ENCODE data around the gene SNRNP200.

DNA sequence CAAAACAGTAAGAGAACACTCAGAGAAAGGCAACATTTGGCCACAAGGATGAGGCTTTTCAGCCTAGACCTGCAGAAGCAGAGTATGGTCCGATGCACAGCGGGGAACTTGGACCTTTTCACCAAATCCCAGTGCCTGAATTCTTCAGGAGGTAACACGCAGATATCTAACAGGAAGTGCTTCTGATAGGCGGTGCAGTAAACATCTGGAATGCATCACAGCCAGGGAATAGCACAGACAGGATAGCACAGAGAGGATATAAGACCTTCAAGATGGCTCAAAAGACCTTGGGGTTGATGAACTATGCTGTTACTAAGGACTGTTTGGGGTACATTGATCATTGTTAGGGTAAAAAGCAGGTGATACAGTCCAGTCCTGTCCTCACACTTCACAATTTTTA, 41.3 kb downstream of the SNRNP200 start:
- TF ChIP-seq, protein P1, sequence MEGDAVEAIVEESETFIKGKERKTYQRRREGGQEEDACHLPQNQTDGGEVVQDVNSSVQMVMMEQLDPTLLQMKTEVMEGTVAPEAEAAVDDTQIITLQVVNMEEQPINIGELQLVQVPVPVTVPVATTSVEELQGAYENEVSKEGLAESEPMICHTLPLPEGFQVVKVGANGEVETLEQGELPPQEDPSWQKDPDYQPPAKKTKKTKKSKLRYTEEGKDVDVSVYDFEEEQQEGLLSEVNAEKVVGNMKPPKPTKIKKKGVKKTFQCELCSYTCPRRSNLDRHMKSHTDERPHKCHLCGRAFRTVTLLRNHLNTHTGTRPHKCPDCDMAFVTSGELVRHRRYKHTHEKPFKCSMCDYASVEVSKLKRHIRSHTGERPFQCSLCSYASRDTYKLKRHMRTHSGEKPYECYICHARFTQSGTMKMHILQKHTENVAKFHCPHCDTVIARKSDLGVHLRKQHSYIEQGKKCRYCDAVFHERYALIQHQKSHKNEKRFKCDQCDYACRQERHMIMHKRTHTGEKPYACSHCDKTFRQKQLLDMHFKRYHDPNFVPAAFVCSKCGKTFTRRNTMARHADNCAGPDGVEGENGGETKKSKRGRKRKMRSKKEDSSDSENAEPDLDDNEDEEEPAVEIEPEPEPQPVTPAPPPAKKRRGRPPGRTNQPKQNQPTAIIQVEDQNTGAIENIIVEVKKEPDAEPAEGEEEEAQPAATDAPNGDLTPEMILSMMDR (conservative IDR thresholded peaks at IDR 0.05; ENCODE audit: low read depth, low read length): no peak
- TF ChIP-seq EZH2 (IDR thresholded peaks at IDR 0.05; ENCODE audit: borderline replicate concordance, low read depth, low read length, poor library complexity, severe bottlenecking): no peak
